Mammary microvascular endothelial cell (primary cell): ENCODE results near the gene SPATA31D4. TPM values are rescaled to one million over a fixed set of nuclear protein-coding genes. Genes with fewer than 3 reads are reported as not detected.

Experiments
- total RNA-seq: library from RNA; depleted of rRNA; stranded (reverse); fragments of >200 nt; gene quantifications from 2 replicates; pipeline ENCODE4 v1.2.3, GENCODE V29; 2015

The SPATA31D4 gene
- total RNA-seq: not detected in 2 replicates

GRCh38 chr9:81928305-81928704 is at the start of gene SPATA31D4:
SPATA31D4 (plus strand) TSS chr9:81928428; CDS start chr9:81928514, 86 bp downstream.

GRCh38 chr9:81943393-81943792 is 15.2 kb downstream of the SPATA31D4 start, which contains the start of gene SPATA31D3:
SPATA31D3 (plus strand) TSS chr9:81943500; CDS start chr9:81943586, 86 bp downstream.

Other genes starting within 250 kb of the SPATA31D4 start
- gene TLE1, start 238.9 kb upstream of the SPATA31D4 start, total RNA-seq: 33.1 and 41.6 TPM in 2 replicates
- not detected in 2 replicates for gene SPATA31D3, start 15.1 kb downstream of the SPATA31D4 start, total RNA-seq
- not detected in 2 replicates for gene SPATA31D1, start 60.3 kb downstream of the SPATA31D4 start, total RNA-seq